GM19351 (cell line): ENCODE data around the gene PTH1R.
"Not testable (repeated sequence)": the region's sequence is repeated elsewhere in the genome, so short reads cannot be mapped to it uniquely, and the experiment has no call there.

ENCODE experiments used
- ATAC-seq: cut with Tn5 transposase; IDR thresholded peaks from one replicate; pipeline ENCODE4 v1.9.1; 2021; ENCODE audit warnings: mild to moderate bottlenecking, moderate library complexity; ENCODE audit not compliant: unreplicated experiment

The PTH1R gene

GRCh38 chr3:46909535-46910161, 32.1 kb downstream of the PTH1R start:
- ATAC-seq = peak; percentile 68

GRCh38 chr3:46910166-46910760, 32.7 kb downstream of the PTH1R start:
- ATAC-seq = no peak

DNA sequence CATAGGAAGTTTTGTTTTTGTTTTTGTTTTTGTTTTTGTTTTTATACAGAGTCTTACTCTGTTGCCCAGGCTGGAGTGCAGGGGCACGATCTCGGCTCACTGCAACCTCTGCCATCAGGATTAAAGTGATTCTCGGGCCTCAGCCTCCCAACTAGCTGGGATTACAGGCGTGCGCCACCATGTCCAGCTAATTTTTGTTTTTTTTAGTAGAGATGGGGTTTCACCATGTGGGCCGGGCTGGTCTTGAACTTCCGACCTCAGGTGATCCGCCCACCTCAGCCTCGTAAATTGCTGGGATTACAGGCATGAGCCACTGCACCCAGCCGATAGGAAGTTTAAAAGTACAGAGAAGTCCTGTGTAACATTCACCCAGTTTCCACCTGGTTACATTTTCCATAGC, 33.4 kb downstream of the PTH1R start:
- ATAC-seq = not testable (repeated sequence)

DNA sequence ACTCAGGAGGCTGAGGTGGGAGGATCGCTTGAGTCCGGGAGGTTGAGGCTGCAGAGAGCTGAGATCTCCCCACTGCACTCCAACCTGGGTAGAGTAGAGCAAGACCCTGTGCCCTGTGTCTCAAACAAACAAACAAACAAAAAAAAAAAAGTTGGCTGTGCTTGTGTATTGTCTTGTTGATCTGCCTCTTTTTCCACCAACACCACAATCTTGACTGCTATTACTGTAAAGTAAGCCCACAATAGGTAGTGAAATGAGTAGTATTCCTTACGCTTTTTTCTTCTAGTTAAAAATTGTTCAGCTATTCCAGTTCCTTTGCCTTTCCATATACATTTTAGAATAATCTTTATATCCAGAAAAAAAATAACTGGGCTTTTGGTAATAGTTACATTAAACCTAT, 35.5 kb downstream of the PTH1R start:
- no peak for ATAC-seq

DNA sequence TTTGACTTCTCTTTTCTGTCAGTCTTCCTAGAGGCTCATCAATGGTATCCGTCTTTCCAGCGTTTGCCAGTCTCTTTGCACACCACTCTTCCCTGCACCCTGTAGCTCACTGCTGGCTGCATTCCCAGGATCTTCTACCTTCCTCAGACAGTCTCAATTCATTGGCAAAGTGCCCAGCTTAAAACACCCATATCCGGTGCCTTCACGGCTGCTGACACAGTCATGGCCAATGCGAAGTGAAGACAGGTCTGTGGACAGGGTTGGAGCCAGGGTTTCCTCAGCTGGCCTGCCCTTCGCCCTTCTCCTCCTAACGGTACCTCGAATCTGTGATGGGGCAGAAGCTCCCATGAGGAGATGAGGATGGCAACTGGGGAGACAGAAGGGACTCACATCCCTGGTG, 36.1 kb downstream of the PTH1R start:
- no peak for ATAC-seq

GRCh38 chr3:46914849-46915248, 37.3 kb downstream of the PTH1R start:
- no peak for ATAC-seq

- ATAC-seq = no peak
Measured at GRCh38 chr3:46915297-46915822, 37.8 kb downstream of the PTH1R start.

DNA sequence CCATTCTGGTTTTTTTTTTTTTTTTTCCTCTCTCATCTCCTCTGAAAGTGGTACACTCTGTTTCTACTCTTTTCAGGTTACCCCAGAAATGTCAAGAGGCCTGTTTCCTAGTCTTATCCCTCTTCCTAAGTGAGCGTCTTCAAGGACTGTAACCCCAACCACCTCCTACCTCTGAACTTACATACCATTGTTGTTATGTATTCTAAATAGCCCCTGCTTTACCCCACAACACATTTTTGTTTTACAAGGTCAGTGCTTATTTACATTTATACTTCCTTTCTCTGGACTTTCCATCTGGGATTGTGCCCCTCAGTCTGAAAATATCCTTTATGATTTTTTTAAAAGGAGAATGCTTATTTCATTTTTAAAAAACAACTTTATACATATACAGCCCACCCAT, 38.8 kb downstream of the PTH1R start:
- no peak for ATAC-seq

GRCh38 chr3:46916799-46917198, 39.3 kb downstream of the PTH1R start:
- ATAC-seq = no peak

- no peak for ATAC-seq
Measured at GRCh38 chr3:46917257-46917656, 39.7 kb downstream of the PTH1R start.

GRCh38 chr3:46918202-46918601, 40.7 kb downstream of the PTH1R start:
- no peak for ATAC-seq

DNA sequence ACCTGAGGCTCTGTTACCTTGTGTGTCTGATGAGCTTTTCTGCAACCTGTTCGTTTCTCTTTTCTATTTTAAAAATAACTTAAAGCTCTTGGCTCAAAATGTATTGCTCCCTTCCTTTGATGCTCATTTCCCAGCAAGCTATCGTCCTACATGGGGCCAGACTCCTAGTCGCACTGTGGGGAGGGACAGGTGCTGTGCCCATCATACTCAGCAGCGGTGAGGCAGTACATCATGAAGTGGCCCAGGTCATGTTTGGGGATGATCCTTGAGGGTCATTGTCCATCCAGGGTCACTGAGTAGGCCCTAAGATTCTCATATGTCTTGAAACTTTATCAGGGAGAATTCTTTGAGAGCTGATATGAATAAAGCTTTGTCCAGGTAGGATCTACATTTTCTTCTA, 41.1 kb downstream of the PTH1R start:
- no peak for ATAC-seq

- ATAC-seq = no peak
Measured at GRCh38 chr3:46921041-46921440, 43.5 kb downstream of the PTH1R start.

- ATAC-seq = no peak
Measured at GRCh38 chr3:46921871-46922271, 44.4 kb downstream of the PTH1R start.

DNA sequence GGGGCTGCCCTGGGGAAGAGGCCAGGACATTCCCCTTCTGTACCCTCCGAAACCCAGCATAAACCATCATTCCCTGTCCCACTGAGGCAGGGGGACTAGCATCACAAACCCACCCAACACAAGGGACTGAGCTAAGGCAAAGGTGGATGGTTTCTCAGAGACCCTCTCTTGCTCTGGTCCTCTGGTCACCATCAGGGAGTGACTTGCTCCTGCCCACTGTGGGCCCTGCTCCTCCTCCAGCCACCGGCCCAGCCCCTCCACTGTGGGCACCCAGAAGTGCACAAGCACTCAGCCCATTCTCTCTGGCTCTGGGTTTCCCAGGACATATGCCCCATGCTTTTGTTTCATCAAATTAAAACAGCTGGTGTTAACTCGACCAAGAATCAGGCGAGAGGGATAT, 44.9 kb downstream of the PTH1R start:
- no peak for ATAC-seq

DNA sequence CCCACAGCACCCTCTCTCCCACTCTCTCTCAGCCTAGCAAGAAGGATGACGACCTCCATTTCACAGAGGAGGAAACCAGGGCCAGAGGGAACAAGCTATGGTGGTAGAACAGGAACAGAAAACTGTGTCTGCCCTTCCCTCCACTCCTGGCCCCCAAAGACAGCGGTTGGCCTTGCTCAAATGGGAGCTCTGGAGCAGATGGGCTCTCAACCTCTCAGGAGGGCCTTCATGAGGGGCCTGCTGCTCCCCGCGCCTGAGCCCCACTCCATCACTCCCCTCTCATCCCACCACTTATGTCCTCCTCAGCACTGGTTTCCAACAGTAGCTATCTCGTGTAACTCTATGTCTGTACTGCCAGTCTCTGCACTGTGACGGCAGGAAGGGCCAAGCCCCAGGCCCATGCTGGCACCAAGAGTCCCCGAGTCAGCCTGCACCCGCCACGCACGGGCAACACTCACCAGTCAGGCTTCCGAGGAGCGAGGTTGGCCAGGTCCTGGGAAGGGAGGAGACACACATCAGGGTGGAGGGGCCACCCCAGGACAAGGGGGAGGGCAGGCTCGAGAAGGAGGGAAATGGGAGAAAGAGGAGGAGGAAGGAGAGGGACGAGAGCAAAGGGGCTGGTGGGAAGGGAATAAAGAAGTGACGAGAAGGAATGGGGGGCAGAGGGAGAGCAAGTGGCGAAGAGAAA, 45.5 kb downstream of the PTH1R start:
- no peak for ATAC-seq

DNA sequence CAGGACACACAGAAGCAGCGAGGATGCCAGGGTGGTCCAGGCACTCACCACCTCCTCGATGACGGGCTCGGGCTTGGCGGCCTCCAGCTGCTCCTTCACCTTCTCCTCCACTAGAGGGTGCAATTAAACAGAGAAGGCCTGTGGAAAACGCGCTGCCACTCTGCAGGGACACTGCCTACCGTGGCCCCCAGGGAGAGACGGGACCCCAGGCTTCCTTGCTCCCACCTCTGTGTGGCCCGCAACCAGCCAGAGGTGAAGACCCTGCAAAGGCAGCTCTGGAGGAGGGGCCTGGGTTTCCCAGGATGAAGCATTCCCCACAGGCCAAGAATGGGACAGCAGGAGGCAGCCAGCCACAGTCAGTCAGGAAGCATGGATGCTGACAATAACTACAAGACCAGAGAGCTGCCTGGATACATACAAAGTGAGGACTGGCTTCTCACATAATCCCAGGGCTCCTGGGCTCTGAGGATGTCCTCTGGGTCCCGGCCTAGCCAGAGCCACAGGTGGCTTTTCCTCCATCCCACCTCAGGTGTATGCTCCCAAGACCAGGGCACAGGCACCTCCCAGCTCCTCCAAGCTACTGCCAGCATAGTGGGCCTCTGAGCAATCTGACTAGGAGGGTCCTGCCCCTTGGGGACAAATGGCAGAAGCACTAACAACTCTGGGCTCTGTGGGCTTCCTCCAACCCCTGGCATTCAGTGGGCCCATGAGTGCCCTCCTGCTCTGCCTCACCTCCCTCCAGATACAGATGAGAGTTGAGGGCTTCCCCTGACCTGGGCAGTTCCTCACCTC, 46.2 kb downstream of the PTH1R start:
- ATAC-seq = no peak

- ATAC-seq = no peak
Measured at GRCh38 chr3:46924921-46925584, 47.5 kb downstream of the PTH1R start.

GRCh38 chr3:46925585-46925934, 48.0 kb downstream of the PTH1R start:
- ATAC-seq = no peak

DNA sequence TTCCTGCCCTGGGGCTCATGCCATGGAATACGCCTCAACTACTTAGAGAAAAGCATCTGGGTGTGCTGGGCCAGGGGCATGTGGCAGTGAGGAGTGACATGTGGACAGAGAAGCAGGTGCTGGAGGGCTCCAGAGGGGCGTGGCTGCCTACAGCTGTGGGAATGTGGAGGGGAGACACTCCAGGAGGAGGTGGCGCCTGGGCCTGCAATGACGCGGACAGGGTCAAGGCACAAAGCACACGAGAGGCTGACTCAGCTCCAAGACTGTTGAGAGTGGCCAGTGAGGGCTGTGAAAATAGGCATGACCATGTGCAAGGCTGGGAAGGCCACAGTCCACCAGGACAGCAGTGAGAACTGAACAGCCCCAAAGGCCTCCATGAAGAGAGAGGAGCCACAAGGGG, 48.5 kb downstream of the PTH1R start:
- no peak for ATAC-seq

- no peak for ATAC-seq
Measured at GRCh38 chr3:46926447-46926846, 48.9 kb downstream of the PTH1R start.
